ENCODE measurements around the gene LGR4.

Gene LGR4

GRCh38 chr11:27414644-27415043 lies 57.9 kb downstream of the LGR4 start:
- no peak for DNase-seq
- in situ Hi-C loops (cut with HindIII; ENCODE audit: low pct_ligation_motif_present, low pct_unique_long_range_greater_than_20kb, low sequenced_read_pairs): no loop called here

DNA sequence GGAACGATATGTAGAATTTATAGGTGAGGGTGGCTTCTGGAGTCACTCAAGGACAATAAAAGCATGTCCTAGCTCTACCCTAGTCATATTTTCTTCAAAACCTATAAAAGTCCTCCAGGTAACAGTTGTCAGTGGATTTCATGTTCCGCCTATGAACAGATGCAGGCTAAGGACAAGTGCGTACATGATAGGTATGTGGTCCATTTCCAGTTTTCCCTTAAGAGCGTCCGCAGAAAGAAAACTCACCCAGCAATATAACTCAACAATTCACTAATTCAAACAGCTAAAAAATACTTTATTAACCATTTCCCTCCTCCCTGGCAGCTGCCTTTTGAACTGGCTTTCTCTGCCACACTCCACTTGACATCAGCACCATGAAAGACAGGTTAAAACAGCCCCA lies 59.4 kb downstream of the LGR4 start:
- DNase-seq: no peak
- in situ Hi-C loops (cut with HindIII; ENCODE audit: low pct_ligation_motif_present, low pct_unique_long_range_greater_than_20kb, low sequenced_read_pairs): no loop called here

- in situ Hi-C loops (cut with HindIII; ENCODE audit: low pct_ligation_motif_present, low pct_unique_long_range_greater_than_20kb, low sequenced_read_pairs): no loop called here
- DNase-seq: no peak
Observed at GRCh38 chr11:27412192-27412691, 60.3 kb downstream of the LGR4 start.

- DNase-seq: no peak
- in situ Hi-C loops (cut with HindIII; ENCODE audit: low pct_ligation_motif_present, low pct_unique_long_range_greater_than_20kb, low sequenced_read_pairs): no loop called here
Observed at GRCh38 chr11:27411328-27411727, 61.3 kb downstream of the LGR4 start.

- no peak for DNase-seq
Observed at GRCh38 chr11:27410272-27410671, 62.3 kb downstream of the LGR4 start.

GRCh38 chr11:27409742-27410141 lies 62.8 kb downstream of the LGR4 start:
- no peak for DNase-seq
- in situ Hi-C loops (cut with HindIII; ENCODE audit: low pct_ligation_motif_present, low pct_unique_long_range_greater_than_20kb, low sequenced_read_pairs): no loop called here

More at GRCh38 chr11:27410272-27410671, 62.3 kb downstream of the LGR4 start:
- in situ Hi-C loops (cut with HindIII; ENCODE audit: low pct_ligation_motif_present, low pct_unique_long_range_greater_than_20kb, low sequenced_read_pairs): no loop called here

DNA sequence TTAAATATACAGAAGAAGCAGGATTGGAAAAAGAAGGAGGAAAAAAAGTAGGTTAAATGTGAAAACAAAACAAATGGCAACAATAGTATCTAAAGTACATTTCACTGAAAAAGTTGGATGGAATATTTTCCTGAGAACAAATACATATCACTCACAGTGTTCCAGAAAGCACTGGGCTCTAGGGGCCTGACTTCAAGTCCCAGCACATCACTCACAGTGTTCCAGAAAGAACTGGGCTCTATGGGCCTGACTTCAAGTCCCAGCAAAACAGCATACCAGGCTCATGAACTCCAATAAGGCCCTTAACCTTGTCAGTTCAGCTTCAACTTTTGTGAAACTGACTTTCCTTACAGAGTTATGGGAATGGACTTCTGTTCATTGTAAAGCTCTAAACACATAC lies 63.5 kb downstream of the LGR4 start:
- DNase-seq: no peak

GRCh38 chr11:27408246-27408800 lies 64.3 kb downstream of the LGR4 start:
- no peak for DNase-seq
- in situ Hi-C loops (cut with HindIII; ENCODE audit: low pct_ligation_motif_present, low pct_unique_long_range_greater_than_20kb, low sequenced_read_pairs): no loop called here

More for the DNA sequence above, 63.5 kb downstream of the LGR4 start:
- in situ Hi-C loops (cut with HindIII; ENCODE audit: low pct_ligation_motif_present, low pct_unique_long_range_greater_than_20kb, low sequenced_read_pairs): no loop called here

DNA sequence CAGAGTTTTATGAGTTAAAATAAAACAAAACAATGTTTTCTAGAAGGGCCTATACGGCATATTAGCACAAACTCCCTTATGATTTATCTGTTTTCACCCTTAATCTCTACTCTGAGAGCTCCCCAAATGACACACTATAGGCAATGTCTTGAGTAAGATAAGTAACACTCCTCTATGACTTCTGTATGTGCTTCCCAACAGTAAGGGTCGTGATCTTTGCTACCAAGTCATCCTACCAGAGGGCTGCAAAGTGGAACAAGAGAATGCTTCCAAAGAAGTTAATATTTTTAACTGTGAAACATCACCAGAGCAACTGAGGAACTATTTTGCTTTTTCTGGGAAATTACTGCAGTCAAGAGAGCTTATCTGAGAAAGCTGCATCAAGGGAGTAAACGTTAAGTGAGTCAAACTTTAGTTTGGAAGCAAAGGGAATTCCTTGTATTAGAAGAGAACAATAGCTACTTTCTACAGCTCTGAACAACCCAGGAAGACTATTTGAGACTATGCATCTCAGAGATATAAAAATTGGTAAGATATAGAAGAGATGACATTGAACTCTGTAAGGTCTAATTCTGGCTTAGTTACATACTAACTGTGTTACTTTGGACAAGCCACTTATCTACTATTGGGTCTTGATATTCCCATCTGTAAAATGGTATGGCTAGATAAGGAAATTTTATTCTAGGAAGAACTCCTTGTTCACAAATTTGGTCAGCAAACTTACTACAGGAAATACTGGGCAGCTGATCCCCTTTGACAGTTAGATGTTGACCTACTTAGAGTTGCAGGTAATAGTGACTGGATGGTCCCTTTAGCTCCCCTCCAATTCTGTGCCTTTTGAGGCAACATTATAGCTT lies 65.9 kb downstream of the LGR4 start:
- DNase-seq: no peak
- in situ Hi-C loops (cut with HindIII; ENCODE audit: low pct_ligation_motif_present, low pct_unique_long_range_greater_than_20kb, low sequenced_read_pairs): no loop called here

GRCh38 chr11:27405134-27405533 lies 67.5 kb downstream of the LGR4 start:
- DNase-seq: no peak
- in situ Hi-C loops (cut with HindIII; ENCODE audit: low pct_ligation_motif_present, low pct_unique_long_range_greater_than_20kb, low sequenced_read_pairs): no loop called here

DNA sequence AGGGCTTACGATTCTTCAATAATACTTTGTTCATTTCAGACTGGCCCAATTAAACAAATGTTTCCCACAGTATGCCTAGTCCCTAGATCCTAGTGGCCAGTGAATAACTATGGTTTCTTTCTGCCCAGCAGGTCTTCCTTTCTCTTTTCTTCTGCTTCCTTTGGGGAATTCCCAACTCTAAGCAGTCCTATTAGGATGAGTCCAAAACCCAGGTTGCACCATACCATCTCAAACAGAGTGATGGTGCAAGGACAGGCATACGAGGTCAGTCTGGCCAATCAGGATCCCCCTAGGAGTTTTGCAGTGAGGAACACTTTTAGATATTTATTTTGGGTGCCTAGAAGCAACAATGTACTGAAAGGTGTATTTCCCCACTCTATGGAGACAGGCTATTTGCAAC lies 68.2 kb downstream of the LGR4 start:
- no peak for DNase-seq
- in situ Hi-C loops (cut with HindIII; ENCODE audit: low pct_ligation_motif_present, low pct_unique_long_range_greater_than_20kb, low sequenced_read_pairs): no loop called here

DNA sequence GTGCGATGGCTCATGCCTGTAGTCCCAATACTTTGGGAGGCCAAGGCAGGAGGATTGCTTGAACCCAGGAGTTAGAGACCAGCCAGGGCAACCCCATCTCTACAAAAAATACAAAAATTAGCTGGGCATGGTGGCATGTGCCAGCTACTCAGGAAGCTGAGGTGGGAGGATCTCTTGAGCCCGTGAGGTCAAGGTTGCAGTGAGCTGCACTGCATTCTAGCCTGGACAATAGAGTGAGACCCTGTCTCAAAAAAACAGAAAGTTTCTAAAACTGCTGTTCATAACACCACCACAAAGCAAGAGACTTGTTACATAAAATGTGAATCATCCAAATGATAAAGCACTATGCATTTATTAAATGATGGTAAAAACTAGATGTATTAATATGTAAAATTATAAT lies 69.4 kb downstream of the LGR4 start:
- in situ Hi-C loops (cut with HindIII; ENCODE audit: low pct_ligation_motif_present, low pct_unique_long_range_greater_than_20kb, low sequenced_read_pairs): no loop called here

DNA sequence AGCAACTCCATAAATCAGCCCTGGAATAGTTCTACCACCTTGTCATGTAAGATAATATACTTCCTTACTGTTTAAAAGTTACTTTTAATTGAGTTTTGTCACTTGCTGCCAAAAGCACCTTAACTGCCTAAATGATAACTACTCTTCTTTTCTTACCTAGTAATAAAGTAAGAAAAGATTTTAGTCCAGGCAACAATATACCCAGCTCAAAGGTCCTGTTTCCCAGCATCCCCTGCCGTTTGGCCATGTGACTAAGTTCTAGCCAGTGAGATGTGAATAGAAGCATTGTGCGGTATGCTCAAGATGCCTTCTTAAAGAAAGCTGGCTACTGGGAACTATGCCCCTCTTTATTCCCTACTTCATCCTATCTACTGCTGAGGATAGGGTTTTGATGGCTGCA lies 70.1 kb downstream of the LGR4 start:
- no peak for DNase-seq
- in situ Hi-C loops (cut with HindIII; ENCODE audit: low pct_ligation_motif_present, low pct_unique_long_range_greater_than_20kb, low sequenced_read_pairs): no loop called here

More for the DNA sequence above, 69.4 kb downstream of the LGR4 start:
- DNase-seq: no peak

DNA sequence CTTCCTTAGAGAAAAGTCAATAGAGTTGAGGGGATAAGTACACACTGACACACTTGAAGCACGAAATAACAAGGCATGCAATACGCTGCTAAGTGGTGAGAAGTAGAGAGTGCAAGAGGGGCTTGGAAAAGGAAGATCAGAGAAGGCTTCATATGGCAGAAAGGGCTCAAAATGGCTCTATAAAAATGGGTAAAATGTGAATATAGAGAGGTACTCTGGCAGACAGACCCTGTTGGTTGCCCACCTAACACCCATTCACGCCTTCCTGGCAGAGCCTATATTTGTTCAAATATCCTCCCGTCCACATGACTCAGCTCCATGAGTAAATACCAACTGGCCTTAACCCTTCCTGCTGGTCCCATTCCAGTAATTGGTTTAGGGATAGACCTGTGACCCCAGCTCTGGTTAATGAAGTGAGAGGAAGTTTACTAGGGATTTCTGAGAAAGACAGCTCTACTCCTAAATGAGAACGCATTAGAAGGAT lies 70.7 kb downstream of the LGR4 start:
- in situ Hi-C loops (cut with HindIII; ENCODE audit: low pct_ligation_motif_present, low pct_unique_long_range_greater_than_20kb, low sequenced_read_pairs): no loop called here

DNA sequence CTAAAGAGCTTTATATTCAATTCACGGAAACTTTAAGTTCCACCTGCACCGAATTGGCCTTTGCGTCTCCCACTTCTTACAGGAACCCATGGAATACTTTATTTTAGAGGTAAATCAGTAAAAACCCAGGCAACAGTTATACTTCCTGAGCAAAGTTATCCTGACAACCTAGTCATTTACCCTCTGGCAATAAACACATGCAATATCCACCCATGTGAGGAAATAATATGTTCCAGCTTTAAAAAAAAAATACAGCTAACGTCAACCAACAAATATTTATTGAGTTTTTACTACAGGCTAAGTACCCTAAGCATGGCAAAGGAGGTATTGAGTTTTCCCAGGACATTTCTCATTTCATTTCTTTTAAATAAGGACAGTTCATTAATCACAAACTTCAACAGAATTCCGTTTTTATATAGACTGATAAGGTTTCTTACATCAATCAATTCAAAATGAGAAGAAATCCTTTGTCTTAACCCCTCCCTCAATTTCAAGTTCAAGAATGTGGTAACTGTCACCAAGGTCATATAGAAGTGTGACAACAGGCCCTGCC lies 71.2 kb downstream of the LGR4 start:
- no peak for DNase-seq
- in situ Hi-C loops (cut with HindIII; ENCODE audit: low pct_ligation_motif_present, low pct_unique_long_range_greater_than_20kb, low sequenced_read_pairs): no loop called here

More for the DNA sequence above, 70.7 kb downstream of the LGR4 start:
- no peak for DNase-seq

DNA sequence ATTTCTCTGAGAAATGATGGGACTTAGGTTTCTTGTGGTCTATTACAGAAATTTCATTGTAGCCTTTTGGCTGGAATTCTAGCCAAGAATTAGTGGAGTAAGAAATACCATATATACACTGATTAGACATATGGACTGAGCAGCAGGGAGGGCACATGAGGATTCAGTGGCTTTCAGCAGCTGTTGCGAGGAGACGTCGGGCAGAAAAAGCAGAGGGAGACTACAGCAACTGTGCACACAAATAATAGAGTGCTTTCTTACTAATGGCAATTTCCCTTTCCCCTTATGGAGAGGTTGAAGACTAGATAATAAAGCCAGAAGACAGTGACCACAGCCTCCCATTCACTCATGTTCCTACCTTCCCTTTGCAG lies 74.2 kb downstream of the LGR4 start:
- no peak for DNase-seq
- in situ Hi-C loops (cut with HindIII; ENCODE audit: low pct_ligation_motif_present, low pct_unique_long_range_greater_than_20kb, low sequenced_read_pairs): no loop called here

GRCh38 chr11:27397624-27398399 lies 74.8 kb downstream of the LGR4 start:
- in situ Hi-C loops (cut with HindIII; ENCODE audit: low pct_ligation_motif_present, low pct_unique_long_range_greater_than_20kb, low sequenced_read_pairs): no loop called here
- DNase-seq: no peak

DNA sequence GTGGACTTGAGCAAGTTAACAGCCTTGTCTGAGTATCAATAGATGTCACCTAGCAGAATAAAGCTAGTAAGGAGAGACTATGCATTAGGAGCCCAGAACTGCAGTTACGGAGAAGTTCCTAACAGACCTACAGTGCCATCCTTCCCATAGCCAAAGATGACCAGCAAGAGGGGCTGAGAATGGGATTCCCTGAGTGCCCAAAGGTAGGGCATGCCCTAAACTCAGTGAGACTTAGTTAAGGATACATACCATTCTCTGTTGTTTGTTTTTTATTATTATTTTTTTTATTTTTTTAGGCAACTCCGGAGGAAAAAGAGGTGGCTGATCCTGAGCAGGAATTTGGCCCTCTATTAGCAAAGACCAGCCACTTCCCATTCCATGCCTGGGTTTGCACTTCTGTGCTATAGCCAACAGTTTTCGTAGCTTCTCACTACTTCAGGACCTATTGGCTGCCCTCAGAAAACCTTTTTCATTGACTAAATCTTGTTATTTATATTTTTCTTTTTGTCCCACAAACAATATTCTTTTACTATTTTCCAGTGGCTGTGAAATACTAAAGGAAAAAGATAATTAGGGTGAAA lies 76.2 kb downstream of the LGR4 start:
- in situ Hi-C loops (cut with HindIII; ENCODE audit: low pct_ligation_motif_present, low pct_unique_long_range_greater_than_20kb, low sequenced_read_pairs): no loop called here
- DNase-seq: no peak

All from ACHN (cell line).